GM21576 (cell line): ENCODE measurements around the gene AIRE.
A peak's percentile ranks its signal among the peaks of the same experiment; 100 is the strongest.
"Not testable (repeated sequence)": the region's sequence is repeated elsewhere in the genome, so short reads cannot be mapped to it uniquely, and the experiment has no call there.

Source experiments
- ATAC-seq: cut with Tn5 transposase; IDR thresholded peaks from one replicate; pipeline ENCODE4 v1.9.1; 2021; ENCODE audit warnings: mild to moderate bottlenecking, moderate library complexity; ENCODE audit not compliant: unreplicated experiment

AIRE gene

DNA sequence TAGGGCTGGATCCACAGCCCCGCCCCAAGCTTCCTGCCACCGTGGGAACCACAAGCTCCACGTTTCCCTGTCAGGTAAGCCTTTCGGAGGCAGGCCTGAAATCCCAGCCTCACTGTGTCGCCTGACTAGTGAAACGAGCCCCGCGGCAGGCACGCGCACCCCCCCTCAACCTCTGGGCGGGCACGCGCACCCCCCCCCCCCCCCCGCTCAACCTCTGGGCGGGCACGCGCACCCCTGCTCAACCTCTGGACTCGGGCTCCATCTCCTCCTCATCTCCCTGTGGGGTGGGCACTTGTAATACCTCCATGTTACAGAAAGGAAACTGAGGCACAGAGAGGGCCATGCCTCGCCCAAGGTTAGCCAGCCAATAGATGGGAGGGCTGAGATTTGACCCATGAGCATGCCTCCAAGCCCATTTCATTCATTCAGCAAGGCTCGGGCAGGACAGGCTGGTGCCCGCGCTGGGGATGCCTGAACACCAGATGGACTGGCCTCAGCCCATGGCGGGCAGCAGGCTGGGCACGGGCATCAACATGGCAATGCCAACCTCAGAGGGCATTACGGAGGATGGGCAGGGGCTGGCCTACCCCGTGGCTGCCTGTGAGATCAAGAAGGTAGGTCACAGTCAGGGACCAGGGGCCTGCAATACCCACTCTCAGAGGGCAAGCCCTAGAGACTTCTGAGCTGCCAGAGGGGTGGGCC, 48.8 kb downstream of the AIRE start:
- ATAC-seq = no peak

DNA sequence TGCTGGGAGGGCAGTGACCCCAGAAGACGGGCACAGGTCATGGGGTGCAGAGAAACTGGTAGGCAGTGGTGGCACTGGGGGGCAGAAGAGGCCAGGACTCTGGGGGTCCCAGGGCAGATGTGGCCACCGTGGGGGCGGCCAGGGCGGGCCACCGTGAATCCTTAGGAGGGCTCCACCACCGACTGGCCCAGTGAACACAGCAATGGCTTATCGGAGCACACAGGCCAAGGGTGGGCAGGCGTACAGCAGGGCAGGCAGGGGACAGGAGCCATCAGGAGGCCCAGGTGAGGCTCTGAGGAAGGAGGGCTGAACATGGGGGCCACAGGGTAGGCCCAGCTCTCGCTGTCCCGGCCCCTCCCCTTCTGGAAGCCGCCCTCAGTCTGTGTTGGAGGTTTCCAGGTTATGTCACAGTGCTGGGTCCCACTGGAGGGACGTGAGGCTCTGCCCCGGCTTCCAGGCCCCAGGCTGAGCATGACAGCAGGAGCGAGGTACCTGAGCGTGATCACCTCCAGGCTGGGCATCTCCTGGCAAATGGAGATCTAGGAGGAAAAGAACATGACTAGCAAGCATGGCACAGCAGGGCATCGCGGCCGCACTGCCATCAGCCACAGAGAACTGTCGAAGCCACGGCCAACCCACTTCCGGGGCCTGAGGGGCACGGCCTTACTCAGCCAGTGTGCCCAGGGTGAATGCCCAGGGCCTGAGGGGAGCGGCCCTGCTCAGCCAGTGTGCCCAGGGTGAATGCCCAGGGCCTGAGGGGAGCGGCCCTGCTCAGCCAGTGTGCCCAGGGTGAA, 49.8 kb downstream of the AIRE start:
- no peak for ATAC-seq

DNA sequence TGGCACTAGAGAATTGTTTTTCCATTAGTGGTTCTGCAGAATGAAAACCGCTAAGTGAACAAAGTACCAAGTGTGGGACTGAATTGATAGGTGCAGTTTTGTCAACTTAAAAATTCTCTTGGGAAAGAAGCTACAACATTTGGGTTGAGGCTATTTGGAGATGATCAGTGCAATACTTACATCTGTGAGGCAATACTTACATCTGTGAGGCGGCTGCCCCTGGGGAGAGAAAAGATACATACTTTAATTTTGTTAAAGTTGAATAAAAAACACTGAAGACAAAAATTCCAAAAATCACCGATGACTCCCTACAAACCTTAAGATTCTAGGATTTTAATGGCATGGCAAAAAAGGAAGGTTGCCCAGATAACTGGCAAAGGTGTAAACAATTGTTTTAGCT, 51.8 kb downstream of the AIRE start:
- ATAC-seq = no peak

DNA sequence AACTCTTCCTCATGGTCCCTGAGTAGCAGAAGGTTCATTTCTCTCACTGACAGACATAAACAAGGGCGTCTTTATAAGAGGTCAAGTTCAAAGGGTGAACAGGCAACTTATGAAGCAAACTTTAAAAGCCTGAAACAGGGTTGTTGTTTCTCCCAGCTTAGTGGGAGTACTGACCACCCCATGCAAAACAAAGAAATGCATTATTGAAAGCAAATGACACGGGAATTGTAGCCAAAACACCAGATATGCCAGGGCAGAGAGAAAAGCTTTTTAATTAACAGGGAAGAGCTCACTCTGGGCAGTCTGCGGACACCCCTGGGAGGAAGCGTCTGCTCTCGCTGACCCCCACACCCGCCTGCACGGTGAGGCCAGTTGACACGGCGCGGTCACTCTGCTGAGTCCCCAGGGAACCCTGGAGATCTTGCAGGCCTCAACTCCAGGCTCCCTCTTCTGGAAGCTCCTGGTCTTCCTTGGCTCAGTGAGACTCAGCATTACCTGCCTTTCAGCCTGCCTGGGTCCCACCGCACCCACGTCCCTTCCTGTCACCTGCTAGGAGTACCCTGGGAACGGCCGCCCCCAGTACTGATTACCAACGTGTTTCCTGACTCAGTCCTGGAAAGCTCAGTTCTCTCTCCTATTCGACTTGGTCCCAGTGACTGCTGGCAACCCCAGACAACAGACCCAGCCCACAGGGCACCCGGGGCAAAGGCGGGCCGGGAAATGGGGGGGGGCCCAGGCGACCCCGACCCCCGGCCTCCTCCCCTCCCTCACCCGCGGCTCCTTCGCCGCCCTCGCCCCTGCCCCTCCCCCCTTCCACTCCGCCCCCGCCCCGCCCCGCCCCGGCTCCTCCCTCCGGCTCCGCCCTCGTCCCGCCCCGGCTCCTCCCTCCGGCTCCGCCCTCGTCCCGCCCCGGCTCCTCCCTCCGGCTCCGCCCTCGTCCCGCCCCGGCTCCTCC, 52.5 kb downstream of the AIRE start:
- no peak for ATAC-seq

DNA sequence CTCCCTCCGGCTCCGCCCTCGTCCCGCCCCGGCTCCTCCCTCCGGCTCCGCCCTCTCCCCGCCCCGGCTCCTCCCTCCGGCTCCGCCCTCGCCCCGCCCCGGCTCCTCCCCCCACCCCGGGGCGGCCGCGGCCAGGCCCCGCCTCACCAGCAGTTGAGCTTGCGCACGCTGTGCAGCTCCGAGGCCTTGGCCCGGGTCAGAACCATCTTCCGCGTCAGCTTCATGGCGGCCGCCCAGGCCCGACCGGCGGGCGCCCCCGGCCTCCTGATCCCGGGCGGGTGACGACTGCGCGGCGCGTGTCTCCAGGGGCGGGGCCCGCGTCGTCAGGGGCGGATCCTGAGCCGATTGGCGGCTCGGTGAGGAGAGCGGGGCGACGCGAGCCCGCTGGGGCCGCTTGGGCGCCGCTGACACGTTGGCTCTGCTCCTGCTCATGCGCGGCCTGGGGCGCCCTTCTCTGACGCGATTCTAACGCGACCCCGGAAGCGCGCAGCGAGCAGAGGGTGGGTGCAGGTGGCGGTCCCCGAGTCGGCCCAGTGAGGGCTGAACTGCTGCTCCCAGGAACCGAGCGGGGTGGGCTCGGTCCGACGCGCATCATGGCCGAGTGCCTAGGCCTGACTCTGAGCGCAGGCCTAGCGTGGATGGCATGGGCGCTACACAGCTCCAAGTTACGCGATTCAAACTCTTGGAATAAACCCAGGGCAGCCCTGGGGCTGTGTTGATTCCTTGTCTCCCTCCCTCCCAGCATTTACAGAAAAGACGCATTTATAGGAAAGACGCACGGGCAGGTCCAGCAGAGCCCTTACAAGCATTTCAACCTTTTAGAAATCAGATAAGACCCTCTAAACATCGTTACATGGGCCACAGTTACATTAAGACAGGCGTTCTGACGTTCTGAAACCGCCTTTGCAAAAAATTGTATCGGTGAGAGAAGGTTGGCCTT, 53.6 kb downstream of the AIRE start, which contains the start of gene CFAP410:
CFAP410 (minus strand) TSS at position 420 of the 940 bp plus-strand sequence; CDS start at position 224, 196 bp downstream.
- ATAC-seq = peak; percentile 87

DNA sequence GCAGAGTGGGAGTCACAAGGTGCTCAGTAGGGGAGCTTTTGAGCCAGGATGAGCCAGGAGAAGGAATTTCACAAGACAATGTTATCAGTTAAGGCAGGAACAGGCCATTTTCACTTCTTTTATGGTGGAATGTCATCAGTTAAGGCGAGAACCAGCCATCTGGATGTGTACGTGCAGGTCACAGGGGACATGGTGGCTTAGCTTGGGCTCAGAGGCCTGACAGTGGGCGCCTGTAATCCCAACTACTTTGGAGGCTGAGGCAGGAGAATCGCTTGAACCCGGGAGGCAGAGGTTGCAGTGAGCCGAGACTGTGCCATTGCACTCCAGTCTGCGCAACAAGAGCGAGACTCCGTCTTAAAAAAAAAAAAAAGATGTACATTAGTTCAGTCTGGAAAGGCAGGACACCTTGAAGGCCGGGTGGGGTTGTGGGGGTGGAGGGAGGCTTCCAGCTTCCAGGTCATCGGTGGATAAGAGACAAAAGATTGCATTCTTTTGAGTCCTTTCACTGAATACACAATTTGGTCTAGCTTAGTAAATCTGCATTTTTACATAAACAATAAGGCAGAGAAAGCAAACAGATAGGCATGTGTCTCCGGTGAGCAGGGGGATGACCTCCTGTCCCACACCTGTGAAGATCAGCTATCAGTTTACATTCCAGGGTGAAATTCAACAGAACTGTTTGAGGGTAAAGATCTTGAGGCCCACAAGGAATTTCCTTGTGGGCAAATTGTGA, 56.2 kb downstream of the AIRE start:
- ATAC-seq = not testable (repeated sequence)

DNA sequence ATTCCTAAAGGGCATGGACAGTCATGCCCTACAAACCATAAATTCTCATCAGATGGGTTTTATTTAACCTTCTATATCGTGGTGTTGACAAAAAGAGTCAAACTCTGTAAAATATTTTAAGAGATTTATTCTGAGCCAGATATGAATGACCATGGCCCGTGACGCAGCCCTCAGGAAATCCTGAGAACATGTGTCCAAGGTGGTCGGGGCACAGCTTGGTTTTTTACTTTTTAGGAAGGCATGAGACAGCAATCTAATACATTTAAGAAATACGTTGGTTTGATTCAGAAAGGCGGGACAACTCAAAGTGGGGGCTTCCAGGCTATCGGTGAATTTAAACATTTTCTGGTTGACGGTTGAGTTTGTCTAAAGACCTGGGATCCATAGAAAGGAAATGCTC, 57.3 kb downstream of the AIRE start:
- not testable (repeated sequence) for ATAC-seq

DNA sequence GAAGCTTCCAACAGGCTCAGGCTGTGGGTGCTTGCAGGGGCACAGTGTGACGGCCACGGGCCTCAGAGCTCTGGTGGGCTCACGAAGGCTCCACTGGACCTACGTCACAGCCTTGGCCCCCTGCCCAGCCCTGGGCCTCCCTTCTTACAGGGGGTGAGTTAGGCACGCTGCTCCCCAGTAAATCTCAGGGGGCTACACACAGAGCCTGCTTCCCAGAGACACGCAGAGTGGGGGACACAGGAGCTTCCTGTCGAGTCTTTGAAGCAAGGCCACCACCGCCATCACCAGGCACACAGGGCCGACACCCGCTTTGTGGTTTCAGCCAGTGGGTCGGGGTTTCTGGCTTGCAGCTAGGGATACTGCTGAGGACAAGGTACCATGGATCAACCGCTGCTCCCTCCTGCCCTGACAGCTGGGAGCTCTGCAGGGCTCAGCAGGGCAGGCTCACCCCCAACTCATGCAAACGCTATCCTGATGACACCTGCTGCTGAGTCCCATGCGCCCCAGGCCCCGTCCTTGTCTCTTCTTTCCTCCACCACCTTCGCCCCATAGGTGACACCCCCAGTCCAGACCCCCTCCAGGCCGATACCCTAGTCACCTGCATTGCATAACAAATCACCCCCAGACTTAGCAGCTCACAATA, 59.0 kb downstream of the AIRE start:
- ATAC-seq = no peak

DNA sequence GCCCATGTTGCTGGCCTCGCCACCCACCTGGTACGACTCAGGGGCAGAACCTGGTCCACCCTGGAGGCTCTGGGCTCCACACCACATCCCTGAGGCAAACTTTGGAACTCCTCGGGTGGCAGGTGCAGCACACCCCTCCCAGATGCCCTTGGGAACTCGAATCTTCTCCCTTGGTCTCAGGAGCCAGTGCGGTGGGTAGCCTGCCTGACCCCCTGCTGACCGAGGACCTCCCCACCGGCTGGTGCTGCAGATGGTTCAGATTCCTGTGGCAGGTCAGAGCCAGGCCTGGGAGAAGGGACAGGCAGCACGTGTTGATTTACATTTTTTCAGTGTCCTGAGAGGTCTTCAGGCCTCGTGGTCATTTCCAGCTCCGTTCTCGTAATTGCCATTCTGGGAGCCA, 59.8 kb downstream of the AIRE start:
- no peak for ATAC-seq

DNA sequence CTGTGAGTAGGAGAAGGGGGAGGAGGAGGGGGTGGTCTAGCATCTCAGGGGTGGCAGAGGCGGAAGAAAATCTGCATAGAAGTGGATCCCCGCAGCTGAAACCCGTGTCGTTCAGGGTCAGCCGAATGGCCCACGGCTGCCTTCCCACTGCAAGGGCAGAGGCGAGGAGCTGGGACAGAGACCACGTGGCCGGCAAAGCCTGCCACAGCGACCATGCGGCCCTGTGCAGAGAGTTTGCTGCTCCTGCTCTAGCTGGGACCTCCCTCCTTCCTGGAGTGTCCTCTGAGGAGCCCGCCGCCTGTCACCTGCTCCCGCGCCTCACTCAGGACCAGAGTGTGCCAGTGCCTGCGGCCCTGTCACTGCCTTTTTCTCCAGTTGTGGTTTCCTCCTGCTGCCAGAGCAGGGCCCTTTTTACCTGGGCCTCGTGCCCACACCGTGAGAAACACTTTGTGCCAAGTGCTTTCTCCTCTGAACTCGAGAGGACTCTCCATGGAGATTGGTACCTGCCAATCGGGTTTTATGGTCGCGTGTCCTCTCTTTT, 62.3 kb downstream of the AIRE start:
- no peak for ATAC-seq
